Mammary epithelial cell (primary cell): ENCODE data around the gene BTNL2.

Source experiments
- CTCF ChIP-seq, 2 donors: IDR thresholded peaks in 1 of 2; conservative IDR thresholded peaks in 1 of 2; 2 replicates each; pipeline ENCODE4 v1.5.1; 2011 to 2012; ENCODE audit warnings: inconsistent platforms in 2 of 2, low read length in 2 of 2, mild to moderate bottlenecking in 2 of 2, control low read depth in 1 of 2, low read depth in 1 of 2; ENCODE audit not compliant: insufficient read depth in 1 of 2; ENCODE audit errors: extremely low read depth in 1 of 2
- EZH2 ChIP-seq: IDR thresholded peaks from 2 replicates; pipeline ENCODE4 v1.6.1; 2012; ENCODE audit warnings: low read length, inconsistent platforms, borderline replicate concordance

GRCh38 chr6:32426338-32426737 is 19.4 kb upstream of the BTNL2 start:
- TF ChIP-seq CTCF (conservative IDR thresholded peaks at IDR 0.05 in 1 of 2, IDR thresholded peaks at IDR 0.05 in 1 of 2; ENCODE audit: extremely low read depth in 1 of 2, insufficient read depth in 1 of 2, low read depth in 1 of 2, low read length in 2 of 2), result no peak
- TF ChIP-seq EZH2, result no peak
